HepG2 (cell line): ENCODE results near the gene DIPK1B. TPM values are rescaled to one million over a fixed set of nuclear protein-coding genes. Genes with fewer than 3 reads are reported as not detected.

Source experiments
- ATAC-seq: fragments of 200-7000 bp; cut with Tn5 transposase; 3 replicates; pipeline ENCODE4 v1.9.1; 2020; ENCODE audit warnings: mild to moderate bottlenecking, moderate library complexity
- BruUV-seq: library from RNA; stranded (reverse); fragments of 400-500 nt; replicated peaks from 2 replicates; lab custom pipeline; 2021; lab: Mats Ljungman, UMichigan
- CTCF ChIA-PET: fragments of 300-600 bp; formaldehyde crosslinking; extraction: SDS; loops from one replicate; lab custom pipeline; 2021; ENCODE audit warnings: low total read pairs, inconsistent platforms, low intra/inter-chr PET ratio; lab: Yijun Ruan, JAX
- POLR2A ChIA-PET: fragments of 350-600 bp; sonication (Branson Sonifier 250); formaldehyde crosslinking; loops from one replicate; lab custom pipeline; 2020; ENCODE audit warnings: antibody characterized with exemption, inconsistent platforms; lab: Yijun Ruan, JAX
- DNase-seq: peaks from one replicate; pipeline ENCODE4 v3.0.0-alpha.2; 2015; ENCODE audit warnings: low spot score
- FAIRE-seq: peaks from 3 replicates; lab custom pipeline; 2011; peaks lifted over from hg19 to GRCh38; lab: Jason Lieb, UNC
- H2AFZ ChIP-seq: one replicate; pipeline ENCODE4 v1.6.1; 2011; ENCODE audit warnings: low read length, inconsistent platforms
- H3K27ac ChIP-seq: fragments of 300-600 bp; 3 replicates; pipeline ENCODE4 v1.8.0; 2011; ENCODE audit warnings: mixed run types, mild to moderate bottlenecking, mixed read lengths, low read length, inconsistent platforms; ENCODE audit not compliant: insufficient read depth; ENCODE audit errors: extremely low read length
- H3K27me3 ChIP-seq, 2 experiments: fragments of 200-600 bp in 1 of 2; 2 replicates in 1 of 2; 3 replicates in 1 of 2; pipeline versions ENCODE4 v1.6.0 to v1.8.0; 2011; ENCODE audit warnings: low read length in 2 of 2, mild to moderate bottlenecking in 2 of 2, moderate library complexity in 2 of 2, inconsistent platforms in 1 of 2; ENCODE audit not compliant: insufficient read depth in 2 of 2, control insufficient read depth in 1 of 2
- H3K36me3 ChIP-seq, 2 experiments: fragments of 200-600 bp in 1 of 2; replicated peaks in 1 of 2; 2 replicates in 1 of 2; 3 replicates in 1 of 2; pipeline versions ENCODE4 v1.5.1 to v1.8.0; 2011; ENCODE audit warnings: low read length in 2 of 2, inconsistent platforms in 1 of 2; ENCODE audit not compliant: insufficient read depth in 2 of 2, control insufficient read depth in 1 of 2
- H3K4me1 ChIP-seq: 2 replicates; pipeline ENCODE4 v1.5.1; 2012; ENCODE audit warnings: low read length, inconsistent platforms; ENCODE audit not compliant: insufficient read depth
- H3K4me2 ChIP-seq: 2 replicates; pipeline ENCODE4 v1.6.0; 2011; ENCODE audit warnings: low read depth, low read length, inconsistent platforms
- H3K4me3 ChIP-seq, 3 experiments: fragments of 200-600 bp in 1 of 3; sonication (generic), shearing (Covaris generic) in 1 of 3; replicated peaks in 1 of 3; 2 replicates each; pipeline ENCODE4 v1.5.1; 2011 to 2016; ENCODE audit warnings: low read length in 3 of 3, inconsistent platforms in 2 of 3, low read depth in 2 of 3, mild to moderate bottlenecking in 2 of 3, control low read depth in 1 of 3, mixed read lengths in 1 of 3; ENCODE audit not compliant: insufficient read depth in 1 of 3
- H3K79me2 ChIP-seq: one replicate; pipeline ENCODE4 v1.6.1; 2011; ENCODE audit warnings: low read length, inconsistent platforms; ENCODE audit not compliant: insufficient read depth
- H3K9ac ChIP-seq: 2 replicates; pipeline ENCODE4 v1.6.0; 2011; ENCODE audit warnings: mild to moderate bottlenecking, low read depth, low read length, inconsistent platforms; ENCODE audit not compliant: insufficient read depth
- H3K9me3 ChIP-seq: 2 replicates; pipeline ENCODE4 v1.5.1; 2012; ENCODE audit warnings: mild to moderate bottlenecking, low read length
- H4K20me1 ChIP-seq: 2 replicates; pipeline ENCODE4 v1.6.0; 2011; ENCODE audit warnings: inconsistent platforms, mild to moderate bottlenecking, low read length, moderate library complexity; ENCODE audit not compliant: insufficient read depth
- FOXA1 ChIP-seq, 2 experiments: fragments of 450-650 bp in 1 of 2; sonication (generic) in 1 of 2; formaldehyde crosslinking in 1 of 2; IDR thresholded peaks; 2 replicates each; pipeline versions ENCODE4 v1.4.0 to v1.6.1; 2016 to 2020; ENCODE audit warnings: missing genetic modification reagents in 1 of 2
- GZF1 ChIP-seq: sonication (generic); formaldehyde crosslinking; IDR thresholded peaks from 2 replicates; pipeline ENCODE4 v1.5.1; 2020; ENCODE audit warnings: mild to moderate bottlenecking, missing genetic modification reagents
- KDM4B ChIP-seq: sonication (generic); formaldehyde crosslinking; IDR thresholded peaks from 2 replicates; pipeline ENCODE4 v1.4.0; 2020; ENCODE audit warnings: missing genetic modification reagents
- NFE2 ChIP-seq: sonication (generic); formaldehyde crosslinking; IDR thresholded peaks from 2 replicates; pipeline ENCODE4 v1.4.0; 2020; ENCODE audit warnings: missing genetic modification reagents
- PCBP2 ChIP-seq: fragments of 200-400 bp; formaldehyde crosslinking; optimal IDR thresholded peaks from 2 replicates; pipeline ENCODE3; 2018; ENCODE audit warnings: low read length, low read depth; ENCODE audit not compliant: poor library complexity, severe bottlenecking
- RARA ChIP-seq: IDR thresholded peaks from 2 replicates; pipeline ENCODE4 v1.6.1; 2016; ENCODE audit warnings: missing genetic modification reagents, missing compliant biosample characterization
- RXRA ChIP-seq: sonication (generic); formaldehyde crosslinking; IDR thresholded peaks from 2 replicates; pipeline ENCODE4 v1.5.1; 2020; ENCODE audit warnings: missing genetic modification reagents
- RXRB ChIP-seq: IDR thresholded peaks from 2 replicates; pipeline ENCODE4 v1.6.1; 2016; ENCODE audit warnings: borderline replicate concordance, missing genetic modification reagents, missing compliant biosample characterization
- SALL2 ChIP-seq: sonication (generic); formaldehyde crosslinking; IDR thresholded peaks from 2 replicates; pipeline ENCODE4 v1.8.1; 2023; ENCODE audit warnings: mild to moderate bottlenecking, missing genetic modification reagents, inconsistent platforms
- SAP130 ChIP-seq: IDR thresholded peaks from 2 replicates; pipeline ENCODE4 v1.6.1; 2016; ENCODE audit warnings: low read depth
- SP1 ChIP-seq, 2 experiments: fragments of 450-650 bp in 1 of 2; sonication (generic) in 1 of 2; formaldehyde crosslinking in 1 of 2; IDR thresholded peaks; 2 replicates each; pipeline versions ENCODE4 v1.4.0 to v1.6.1; 2016 to 2020; ENCODE audit warnings: missing genetic modification reagents in 1 of 2
- XBP1 ChIP-seq: sonication (generic); formaldehyde crosslinking; IDR thresholded peaks from 2 replicates; pipeline ENCODE4 v1.5.0; 2020; ENCODE audit warnings: missing genetic modification reagents
- ZC3H13 ChIP-seq: sonication (generic); formaldehyde crosslinking; IDR thresholded peaks from 2 replicates; pipeline ENCODE4 v1.8.1; 2023; ENCODE audit warnings: mild to moderate bottlenecking, missing genetic modification reagents, moderate library complexity
- ZNF607 ChIP-seq: sonication (generic); formaldehyde crosslinking; IDR thresholded peaks from 2 replicates; pipeline ENCODE4 v1.5.1; 2020; ENCODE audit warnings: missing genetic modification reagents, mild to moderate bottlenecking, borderline replicate concordance
- ZNF713 ChIP-seq: sonication (generic); formaldehyde crosslinking; IDR thresholded peaks from 2 replicates; pipeline ENCODE4 v1.4.0; 2020; ENCODE audit warnings: mild to moderate bottlenecking, missing genetic modification reagents
- ZNF850 ChIP-seq: sonication (generic); formaldehyde crosslinking; conservative IDR thresholded peaks from 2 replicates; pipeline ENCODE4 v1.9.0; 2021; ENCODE audit warnings: mild to moderate bottlenecking, missing genetic modification reagents
- WGBS: methylation state at CpG from one replicate; pipeline ENCODE4 v1.1.6; 2017; ENCODE audit warnings: low lambda C conversion rate; 5-methylcytosine and 5-hydroxymethylcytosine counted together
- in situ Hi-C: cut with HindIII; loops from 2 replicates; pipeline ENCODE4 v1.10.0; 2017; ENCODE audit warnings: low pct_unique_long_range_greater_than_20kb; ENCODE audit not compliant: extremely low pct_ligation_motif_present
- intact Hi-C: fragments of 100-400 bp; cut with micrococcal nuclease; formaldehyde crosslinking; loops from one replicate; pipeline ENCODE4 v1.10.0; 2022; ENCODE audit not compliant: unreplicated experiment
- polyA plus RNA-seq, 8 experiments: library from polyadenylated mRNA; depleted of rRNA in 3 of 8; stranded (reverse) in 7 of 8; unstranded in 1 of 8; fragments of >200 nt; fragmentation: Illumina TruSeq in 4 of 8; extraction: Trizol in 4 of 8; gene quantifications; 2 replicates each; pipeline versions ENCODE4 v1.2.1 to v1.2.3, GENCODE V29; 2011 to 2016; ENCODE audit warnings: low read depth in 4 of 8, missing spikeins in 1 of 8, mixed read lengths in 1 of 8; ENCODE audit not compliant: insufficient read depth in 1 of 8
- total RNA-seq, 5 experiments: library from RNA; depleted of rRNA; stranded (reverse); fragments of >200 nt; fragmentation: Illumina TruSeq; extraction: Trizol; gene quantifications; 2 replicates each; pipeline ENCODE4 v1.2.3, GENCODE V29; 2016; ENCODE audit warnings: low read depth in 1 of 5
- TF ChIP-seq, protein P1 (sequence below): sonication (generic); formaldehyde crosslinking; IDR thresholded peaks from 2 replicates; pipeline ENCODE4 v1.5.1; 2020; ENCODE audit warnings: mild to moderate bottlenecking, missing genetic modification reagents, moderate library complexity
- TF ChIP-seq, protein P2 (sequence below): fragments of 450-650 bp; IDR thresholded peaks from 2 replicates; pipeline ENCODE4 v1.6.1; 2016
- TF ChIP-seq, protein P3 (sequence below): sonication (generic); formaldehyde crosslinking; IDR thresholded peaks from 2 replicates; pipeline ENCODE4 v1.8.1; 2023; ENCODE audit warnings: missing genetic modification reagents, inconsistent platforms, borderline replicate concordance

Gene DIPK1B
- total and polyA plus RNA-seq, 2 of the 13 experiments (the other 11 are each of a cell fraction or from before 2014, with no cell fraction given), result 0.18 to 3.9 TPM

DNA sequence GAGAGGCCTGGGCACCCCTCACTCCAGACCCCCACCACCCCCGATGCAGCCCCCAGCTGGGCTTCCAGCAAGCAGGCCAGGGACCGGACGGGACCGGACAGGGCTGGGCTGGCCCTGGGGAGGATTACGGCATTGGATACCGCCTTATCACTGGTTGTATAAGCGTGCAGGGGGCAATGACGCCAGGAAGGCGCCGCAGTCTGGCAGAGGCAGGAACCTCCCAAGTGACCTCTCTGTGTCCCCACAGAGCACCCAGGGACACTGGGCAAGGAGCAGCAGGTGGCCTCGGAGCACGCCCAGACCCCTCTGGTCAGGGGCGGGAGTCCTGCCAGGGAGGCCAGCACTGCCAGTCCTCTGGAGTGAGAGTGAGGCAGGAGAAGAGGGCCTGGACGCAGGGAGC is 52.7 kb downstream of the DIPK1B start:
- Histone ChIP-seq H3K27me3 (0 out of 5 replicates have a peak, but pooled peaks cover 0 to 7% of the 10 kb centered on the region in 2 experiments), H3K79me2 (no peaks in the 10 kb centered on the region), H3K4me2 (peak overlapping the region; percentile 67), H3K4me1 (peaks cover 73% of the 10 kb centered on the region), H2AFZ (no peak overlapping the region), H3K36me3 (no peaks in the 10 kb centered on the region), H3K4me3 (peak overlapping the region in 2 of 3 experiments; percentile 31 to 50; a peak in 4 of 6 replicates), H3K27ac (peak overlapping the region; percentile 31), H4K20me1 (no peaks in the 10 kb centered on the region), H3K9ac (peak overlapping the region; percentile 52; the same call in 1 of the 2 replicates), H3K9me3 (no peaks in the 10 kb centered on the region)
- ATAC-seq (peak; percentile 47), FAIRE-seq (no peak), DNase-seq (peak; percentile 57)
- intact Hi-C loops, result no loop called here
- BruUV-seq, result no TSS peak
- WGBS, result 39% methylated on average over 5 of the region's 14 CpGs
- in situ Hi-C loops, result no loop called here
- CTCF ChIA-PET, result no interaction called here
- POLR2A ChIA-PET, result no interaction called here
- TF ChIP-seq ZNF850 (no peak), ZNF607 (CRISPR knock-in tag) (no peak), RXRB (CRISPR knock-in tag) (peak; percentile 60; the same call in 1 of the 2 replicates), SAP130 (peak; percentile 28; the same call in 1 of the 2 replicates), PCBP2 (no peak), ZC3H13 (no peak), SP1 (IDR thresholded peaks at IDR 0.05) (no peak), SP1 (CRISPR knock-in tag; IDR thresholded peaks at IDR 0.05) (no peak), ZNF713 (CRISPR knock-in tag) (no peak), SALL2 (CRISPR knock-in tag) (no peak), NFE2 (CRISPR knock-in tag) (no peak), XBP1 (CRISPR knock-in tag) (no peak), KDM4B (CRISPR knock-in tag) (no peak), FOXA1 (IDR thresholded peaks at IDR 0.05) (no peak), FOXA1 (CRISPR knock-in tag; IDR thresholded peaks at IDR 0.05) (no peak), RXRA (CRISPR knock-in tag) (peak; percentile 61; the same call in 1 of the 2 replicates), RARA (CRISPR knock-in tag) (peak; percentile 83), GZF1 (CRISPR knock-in tag) (no peak)
- TF ChIP-seq, protein P1, sequence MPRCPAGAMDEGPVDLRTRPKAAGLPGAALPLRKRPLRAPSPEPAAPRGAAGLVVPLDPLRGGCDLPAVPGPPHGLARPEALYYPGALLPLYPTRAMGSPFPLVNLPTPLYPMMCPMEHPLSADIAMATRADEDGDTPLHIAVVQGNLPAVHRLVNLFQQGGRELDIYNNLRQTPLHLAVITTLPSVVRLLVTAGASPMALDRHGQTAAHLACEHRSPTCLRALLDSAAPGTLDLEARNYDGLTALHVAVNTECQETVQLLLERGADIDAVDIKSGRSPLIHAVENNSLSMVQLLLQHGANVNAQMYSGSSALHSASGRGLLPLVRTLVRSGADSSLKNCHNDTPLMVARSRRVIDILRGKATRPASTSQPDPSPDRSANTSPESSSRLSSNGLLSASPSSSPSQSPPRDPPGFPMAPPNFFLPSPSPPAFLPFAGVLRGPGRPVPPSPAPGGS, result peak; percentile 52; the same call in 1 of the 2 replicates
- TF ChIP-seq, protein P2, sequence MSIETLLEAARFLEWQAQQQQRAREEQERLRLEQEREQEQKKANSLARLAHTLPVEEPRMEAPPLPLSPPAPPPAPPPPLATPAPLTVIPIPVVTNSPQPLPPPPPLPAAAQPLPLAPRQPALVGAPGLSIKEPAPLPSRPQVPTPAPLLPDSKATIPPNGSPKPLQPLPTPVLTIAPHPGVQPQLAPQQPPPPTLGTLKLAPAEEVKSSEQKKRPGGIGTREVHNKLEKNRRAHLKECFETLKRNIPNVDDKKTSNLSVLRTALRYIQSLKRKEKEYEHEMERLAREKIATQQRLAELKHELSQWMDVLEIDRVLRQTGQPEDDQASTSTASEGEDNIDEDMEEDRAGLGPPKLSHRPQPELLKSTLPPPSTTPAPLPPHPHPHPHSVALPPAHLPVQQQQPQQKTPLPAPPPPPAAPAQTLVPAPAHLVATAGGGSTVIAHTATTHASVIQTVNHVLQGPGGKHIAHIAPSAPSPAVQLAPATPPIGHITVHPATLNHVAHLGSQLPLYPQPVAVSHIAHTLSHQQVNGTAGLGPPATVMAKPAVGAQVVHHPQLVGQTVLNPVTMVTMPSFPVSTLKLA, result no peak
- TF ChIP-seq, protein P3, sequence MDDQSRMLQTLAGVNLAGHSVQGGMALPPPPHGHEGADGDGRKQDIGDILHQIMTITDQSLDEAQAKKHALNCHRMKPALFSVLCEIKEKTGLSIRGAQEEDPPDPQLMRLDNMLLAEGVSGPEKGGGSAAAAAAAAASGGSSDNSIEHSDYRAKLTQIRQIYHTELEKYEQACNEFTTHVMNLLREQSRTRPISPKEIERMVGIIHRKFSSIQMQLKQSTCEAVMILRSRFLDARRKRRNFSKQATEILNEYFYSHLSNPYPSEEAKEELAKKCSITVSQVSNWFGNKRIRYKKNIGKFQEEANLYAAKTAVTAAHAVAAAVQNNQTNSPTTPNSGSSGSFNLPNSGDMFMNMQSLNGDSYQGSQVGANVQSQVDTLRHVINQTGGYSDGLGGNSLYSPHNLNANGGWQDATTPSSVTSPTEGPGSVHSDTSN (CRISPR knock-in tag), result no peak
